Endothelial cell of umbilical vein (primary cell): ENCODE data around the gene CCT5. TPM values are rescaled to one million over a fixed set of nuclear protein-coding genes. Genes with fewer than 3 reads are reported as not detected.

ENCODE experiments used
- BruUV-seq: library from RNA; stranded (reverse); fragments of 400-500 nt; replicated peaks from 2 replicates; lab custom pipeline; 2021; lab: Mats Ljungman, UMichigan
- CTCF ChIA-PET: fragments of 300-600, 350-600 bp; sonication (Branson Sonifier 250); formaldehyde crosslinking; loops from one replicate; lab custom pipeline; 2021; ENCODE audit warnings: antibody characterized with exemption, inconsistent platforms; lab: Charles Lee
- POLR2A ChIA-PET: fragments of 300-600, 350-600 bp; sonication (Branson Sonifier 250); formaldehyde crosslinking; loops from one replicate; lab custom pipeline; 2021; ENCODE audit warnings: antibody characterized with exemption, inconsistent platforms; lab: Charles Lee
- DNase-seq: peaks from one replicate; pipeline ENCODE4 v3.0.0-alpha.2; 2011; ENCODE audit warnings: low read depth, low spot score
- FAIRE-seq: peaks from 2 replicates; lab custom pipeline; 2011; peaks lifted over from hg19 to GRCh38; lab: Jason Lieb, UNC
- H2AFZ ChIP-seq: 2 replicates; pipeline ENCODE4 v1.6.0; 2012; ENCODE audit warnings: low read depth, low read length, control low read depth, inconsistent platforms
- H3K27ac ChIP-seq: 2 replicates; pipeline ENCODE4 v1.5.1; 2011; ENCODE audit warnings: low read depth, mild to moderate bottlenecking, control low read depth, low read length, moderate library complexity; ENCODE audit not compliant: insufficient read depth
- H3K27me3 ChIP-seq, 2 experiments: 2 replicates each; pipeline versions ENCODE4 v1.6.0 to v1.6.1; 2011; ENCODE audit warnings: low read length in 2 of 2, mixed read lengths in 1 of 2; ENCODE audit not compliant: control insufficient read depth in 2 of 2, insufficient read depth in 2 of 2
- H3K36me3 ChIP-seq, 2 experiments: 2 replicates in 1 of 2; 3 replicates in 1 of 2; pipeline ENCODE4 v1.5.1; 2011; ENCODE audit warnings: low read length in 2 of 2, mild to moderate bottlenecking in 1 of 2, moderate library complexity in 1 of 2; ENCODE audit not compliant: control insufficient read depth in 2 of 2, insufficient read depth in 2 of 2; ENCODE audit errors: extremely low read depth in 1 of 2
- H3K4me1 ChIP-seq: 3 replicates; pipeline ENCODE4 v1.5.1; 2011; ENCODE audit warnings: mild to moderate bottlenecking, low read length; ENCODE audit not compliant: control insufficient read depth, insufficient read depth; ENCODE audit errors: extremely low read depth
- H3K4me2 ChIP-seq: 2 replicates; pipeline ENCODE4 v1.6.1; 2011; ENCODE audit warnings: low read length, control low read depth, mixed read lengths; ENCODE audit not compliant: insufficient read depth
- H3K4me3 ChIP-seq, 3 experiments: fragments of 200-600 bp in 1 of 3; sonication (generic), shearing (Covaris generic) in 1 of 3; replicated peaks in 1 of 3; 2 replicates each; pipeline ENCODE4 v1.5.1; 2011 to 2016; ENCODE audit warnings: control low read depth in 3 of 3, low read length in 3 of 3, mild to moderate bottlenecking in 2 of 3, inconsistent platforms in 1 of 3, low read depth in 1 of 3, moderate library complexity in 1 of 3; ENCODE audit not compliant: insufficient read depth in 1 of 3
- H3K79me2 ChIP-seq: 2 replicates; pipeline ENCODE4 v1.6.0; 2012; ENCODE audit warnings: low read length, inconsistent platforms; ENCODE audit not compliant: control insufficient read depth, insufficient read depth
- H3K9ac ChIP-seq: replicated peaks from 2 replicates; pipeline ENCODE3; 2011; ENCODE audit warnings: low read length, control low read depth; ENCODE audit not compliant: insufficient read depth; ENCODE audit errors: extremely low read depth
- H3K9me1 ChIP-seq: replicated peaks from 3 replicates; pipeline ENCODE4 v1.6.0; 2011; ENCODE audit warnings: mild to moderate bottlenecking, low read length; ENCODE audit not compliant: control insufficient read depth, insufficient read depth; ENCODE audit errors: extremely low read depth
- H3K9me3 ChIP-seq: replicated peaks from 2 replicates; pipeline ENCODE4 v1.5.1; 2012; ENCODE audit warnings: low read length, inconsistent platforms; ENCODE audit not compliant: control insufficient read depth, insufficient read depth
- H4K20me1 ChIP-seq: replicated peaks from 2 replicates; pipeline ENCODE3; 2011; ENCODE audit warnings: mild to moderate bottlenecking, low read length; ENCODE audit not compliant: control insufficient read depth, insufficient read depth; ENCODE audit errors: extremely low read depth
- EZH2 ChIP-seq: IDR thresholded peaks from 2 replicates; pipeline ENCODE4 v1.6.1; 2012; ENCODE audit warnings: borderline replicate concordance, low read depth, mild to moderate bottlenecking, moderate library complexity, low read length, inconsistent platforms; ENCODE audit not compliant: severe bottlenecking
- GATA2 ChIP-seq: IDR thresholded peaks from 2 replicates; pipeline ENCODE4 v1.7.0; 2011; ENCODE audit warnings: low read depth, mild to moderate bottlenecking, moderate library complexity, mixed read lengths, low read length; ENCODE audit not compliant: insufficient read length, insufficient read depth
- JUN ChIP-seq: IDR thresholded peaks from 2 replicates; pipeline ENCODE4 v1.6.1; 2011; ENCODE audit warnings: borderline replicate concordance, low read depth; ENCODE audit not compliant: insufficient read length, insufficient read depth
- POLR2A ChIP-seq: IDR thresholded peaks from 2 replicates; pipeline ENCODE4 v1.6.1; 2012; ENCODE audit warnings: low read depth, mild to moderate bottlenecking, control low read depth, low read length
- POLR2AphosphoS5 ChIP-seq: IDR thresholded peaks from 2 replicates; pipeline ENCODE4 v1.6.1; 2012; ENCODE audit warnings: low read depth, mild to moderate bottlenecking, control low read depth, low read length, moderate library complexity; ENCODE audit not compliant: insufficient read depth
- dilution Hi-C: fragments of 300-500 bp; cut with MboI; formaldehyde crosslinking; loops from one replicate; pipeline ENCODE4 v1.15.0; 2019; ENCODE audit warnings: low sequenced_read_pairs; ENCODE audit not compliant: extremely low pct_ligation_motif_present
- intact Hi-C: fragments of 100-400 bp; cut with micrococcal nuclease; formaldehyde crosslinking; loops from one replicate; pipeline ENCODE4 v1.10.0; 2022
- polyA plus RNA-seq, 4 experiments: library from polyadenylated mRNA; depleted of rRNA in 3 of 4; stranded (reverse) in 3 of 4; unstranded in 1 of 4; fragments of >200 nt; gene quantifications; 2 replicates each; pipeline versions ENCODE4 v1.2.1 to v1.2.3, GENCODE V29; 2011 to 2012; ENCODE audit warnings: missing spikeins in 1 of 4
- total RNA-seq: library from RNA; stranded (reverse); gene quantifications from 2 replicates; pipeline ENCODE4 v1.2.3, GENCODE V29; 2021
- TF ChIP-seq, protein P1 (sequence below): IDR thresholded peaks from 2 replicates; pipeline ENCODE4 v1.6.1; 2011; ENCODE audit not compliant: insufficient read depth, insufficient read length
- TF ChIP-seq, protein P2 (sequence below), 2 donors: IDR thresholded peaks; 1 replicate in 1 of 2; 2 replicates in 1 of 2; pipeline ENCODE4 v1.5.1; 2011; ENCODE audit warnings: low read length in 2 of 2, mild to moderate bottlenecking in 2 of 2, moderate library complexity in 2 of 2, control low read depth in 1 of 2, inconsistent platforms in 1 of 2, low read depth in 1 of 2; ENCODE audit not compliant: insufficient read depth in 1 of 2; ENCODE audit errors: extremely low read depth in 1 of 2

The CCT5 gene
- total and polyA plus RNA-seq, 2 donors (not counting 3 experiments of a cell fraction or from before 2014, with no cell fraction given), result 323 to 386 TPM

DNA sequence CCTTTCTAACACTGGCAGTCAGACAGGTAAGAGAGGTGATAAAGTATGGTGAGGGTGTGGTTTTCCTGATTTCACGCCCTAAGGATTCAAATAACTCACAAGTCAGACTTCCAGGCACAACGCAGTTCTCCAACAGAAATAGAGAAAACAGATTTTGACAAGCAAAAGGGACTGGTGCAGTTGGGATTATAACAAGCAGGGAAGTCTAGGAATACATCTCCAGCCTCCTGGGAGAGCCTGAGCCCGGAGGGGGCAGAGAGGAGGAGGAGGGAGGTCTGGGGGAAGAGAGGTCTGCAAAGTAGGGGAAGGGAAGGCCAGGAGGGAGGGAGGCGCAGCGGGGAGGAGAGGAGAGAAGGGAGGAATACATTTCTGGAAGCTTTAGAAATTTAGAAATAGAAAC lies 56.0 kb downstream of the CCT5 start:
- H3K4me2 ChIP-seq, result no peak overlapping the region
- dilution Hi-C loops, result no loop called here
- ChIA-PET POLR2A (no interaction called here), CTCF (interaction anchor here (2.9 kb wide), 1 partner anchor 22 kb away, joined by 10 read pairs; no protein-coding TSS in a partner anchor)
- peaks cover 2% of the 10 kb centered on the region for H3K4me1 ChIP-seq
- no peaks in the 10 kb centered on the region for H3K9me1 ChIP-seq
- H3K9me3 ChIP-seq, result no peaks in the 10 kb centered on the region
- H3K4me3 ChIP-seq, result no peak overlapping the region
- H3K27me3 ChIP-seq, result no peaks in the 10 kb centered on the region
- no peaks in the 10 kb centered on the region for H3K36me3 ChIP-seq
- no peak overlapping the region for H2AFZ ChIP-seq
- no peak overlapping the region for H3K9ac ChIP-seq
- no peaks in the 10 kb centered on the region for H3K79me2 ChIP-seq
- H3K27ac ChIP-seq, result no peak overlapping the region
- no peaks in the 10 kb centered on the region for H4K20me1 ChIP-seq
- BruUV-seq, result no TSS peak
- intact Hi-C loops, result loop anchor here (2.0 kb wide), 2 partner anchors 21 to 47 kb away; partner anchors contain the start of gene MARCHF6
- DNase-seq (no peak), FAIRE-seq (no peak)
- TF ChIP-seq GATA2 (no peak), EZH2 (no peak), POLR2AphosphoS5 (no peak), JUN (no peak), POLR2A (no peak)
- TF ChIP-seq, protein P1, sequence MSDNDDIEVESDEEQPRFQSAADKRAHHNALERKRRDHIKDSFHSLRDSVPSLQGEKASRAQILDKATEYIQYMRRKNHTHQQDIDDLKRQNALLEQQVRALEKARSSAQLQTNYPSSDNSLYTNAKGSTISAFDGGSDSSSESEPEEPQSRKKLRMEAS, result no peak
- TF ChIP-seq, protein P2, sequence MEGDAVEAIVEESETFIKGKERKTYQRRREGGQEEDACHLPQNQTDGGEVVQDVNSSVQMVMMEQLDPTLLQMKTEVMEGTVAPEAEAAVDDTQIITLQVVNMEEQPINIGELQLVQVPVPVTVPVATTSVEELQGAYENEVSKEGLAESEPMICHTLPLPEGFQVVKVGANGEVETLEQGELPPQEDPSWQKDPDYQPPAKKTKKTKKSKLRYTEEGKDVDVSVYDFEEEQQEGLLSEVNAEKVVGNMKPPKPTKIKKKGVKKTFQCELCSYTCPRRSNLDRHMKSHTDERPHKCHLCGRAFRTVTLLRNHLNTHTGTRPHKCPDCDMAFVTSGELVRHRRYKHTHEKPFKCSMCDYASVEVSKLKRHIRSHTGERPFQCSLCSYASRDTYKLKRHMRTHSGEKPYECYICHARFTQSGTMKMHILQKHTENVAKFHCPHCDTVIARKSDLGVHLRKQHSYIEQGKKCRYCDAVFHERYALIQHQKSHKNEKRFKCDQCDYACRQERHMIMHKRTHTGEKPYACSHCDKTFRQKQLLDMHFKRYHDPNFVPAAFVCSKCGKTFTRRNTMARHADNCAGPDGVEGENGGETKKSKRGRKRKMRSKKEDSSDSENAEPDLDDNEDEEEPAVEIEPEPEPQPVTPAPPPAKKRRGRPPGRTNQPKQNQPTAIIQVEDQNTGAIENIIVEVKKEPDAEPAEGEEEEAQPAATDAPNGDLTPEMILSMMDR (IDR thresholded peaks at IDR 0.05; ENCODE audit: extremely low read depth in 1 of 2, insufficient read depth in 1 of 2, low read depth in 1 of 2, low read length in 2 of 2), result no peak
